GOT3 (cell line): ENCODE results near the gene CMTM2.
"Not testable (repeated sequence)": the region's sequence is repeated elsewhere in the genome, so short reads cannot be mapped to it uniquely, and the experiment has no call there.

ENCODE experiments used
- DNase-seq: peaks from one replicate; lab custom pipeline; 2025; ENCODE audit warnings: mixed read lengths; lab: John Stamatoyannopoulos, UW

The CMTM2 gene

GRCh38 chr16:66605979-66606751 is 26.9 kb downstream of the CMTM2 start:
- no peak for DNase-seq

- peak; percentile 46 for DNase-seq
Observed at GRCh38 chr16:66608241-66609138, 29.2 kb downstream of the CMTM2 start.

- no peak for DNase-seq
Observed at GRCh38 chr16:66609139-66609510, 29.9 kb downstream of the CMTM2 start.

- no peak for DNase-seq
Observed at GRCh38 chr16:66610111-66610820, 31.0 kb downstream of the CMTM2 start.

GRCh38 chr16:66611911-66612310 is 32.6 kb downstream of the CMTM2 start:
- not testable (repeated sequence) for DNase-seq

- DNase-seq: no peak
Observed at GRCh38 chr16:66612422-66612821, 33.2 kb downstream of the CMTM2 start.

GRCh38 chr16:66614161-66614802 is 35.0 kb downstream of the CMTM2 start:
- DNase-seq: no peak

GRCh38 chr16:66616169-66616568 is 36.9 kb downstream of the CMTM2 start:
- DNase-seq: no peak

GRCh38 chr16:66616592-66616991 is 37.3 kb downstream of the CMTM2 start:
- no peak for DNase-seq

- no peak for DNase-seq
Observed at GRCh38 chr16:66617010-66617434, 37.8 kb downstream of the CMTM2 start.

GRCh38 chr16:66617728-66618127 is 38.5 kb downstream of the CMTM2 start:
- no peak for DNase-seq

- DNase-seq: peak; percentile 28
Observed at GRCh38 chr16:66618588-66619375, 39.5 kb downstream of the CMTM2 start.

GRCh38 chr16:66619534-66620428 is 40.5 kb downstream of the CMTM2 start:
- DNase-seq: no peak

GRCh38 chr16:66620429-66620795 is 41.1 kb downstream of the CMTM2 start:
- DNase-seq: no peak

- no peak for DNase-seq
Observed at GRCh38 chr16:66621973-66622372, 42.7 kb downstream of the CMTM2 start.

- DNase-seq: no peak
Observed at GRCh38 chr16:66622863-66623262, 43.6 kb downstream of the CMTM2 start.

GRCh38 chr16:66623755-66624154 is 44.5 kb downstream of the CMTM2 start:
- no peak for DNase-seq

- not testable (repeated sequence) for DNase-seq
Observed at GRCh38 chr16:66627611-66628378, 48.5 kb downstream of the CMTM2 start.

- no peak for DNase-seq
Observed at GRCh38 chr16:66629856-66630255, 50.6 kb downstream of the CMTM2 start.
